GM23248 (cell line): ENCODE results near the gene SMIM12. TPM values are rescaled to one million over a fixed set of nuclear protein-coding genes. Genes with fewer than 3 reads are reported as not detected.

ENCODE experiments used
- DNase-seq: peaks from one replicate; pipeline ENCODE4 v3.0.0-alpha.2; 2015
- H2AFZ ChIP-seq: fragments of 200-600 bp; sonication (generic); 2 replicates; pipeline ENCODE4 v1.6.1; 2016; ENCODE audit warnings: antibody characterized with exemption
- H3F3A ChIP-seq: fragments of 200-600 bp; sonication (generic); 2 replicates; pipeline ENCODE4 v1.6.1; 2016; ENCODE audit warnings: mild to moderate bottlenecking, antibody characterized with exemption, mixed run types; ENCODE audit not compliant: insufficient read depth
- H3K27ac ChIP-seq: fragments of 200-600 bp; sonication (generic); 2 replicates; pipeline ENCODE4 v1.5.1; 2016; ENCODE audit warnings: mild to moderate bottlenecking
- H3K27me3 ChIP-seq: fragments of 200-600 bp; sonication (generic); replicated peaks from 2 replicates; pipeline ENCODE4 v1.6.1; 2016; ENCODE audit warnings: mild to moderate bottlenecking; ENCODE audit not compliant: insufficient read depth
- H3K36me3 ChIP-seq: fragments of 200-600 bp; sonication (generic); 2 replicates; pipeline ENCODE4 v1.6.1; 2016; ENCODE audit warnings: low read depth, mild to moderate bottlenecking
- H3K4me1 ChIP-seq: fragments of 200-600 bp; sonication (generic); 2 replicates; pipeline ENCODE4 v1.6.1; 2016; ENCODE audit warnings: mild to moderate bottlenecking; ENCODE audit not compliant: insufficient read depth
- H3K4me2 ChIP-seq: fragments of 200-600 bp; sonication (generic); one replicate; pipeline ENCODE4 v1.6.1; 2016; ENCODE audit warnings: mild to moderate bottlenecking; ENCODE audit not compliant: unreplicated experiment
- H3K4me3 ChIP-seq: fragments of 200-600 bp; sonication (generic); 2 replicates; pipeline ENCODE4 v1.5.1; 2016; ENCODE audit warnings: mild to moderate bottlenecking
- H3K79me2 ChIP-seq: fragments of 200-600 bp; sonication (generic); 2 replicates; pipeline ENCODE4 v1.6.1; 2016; ENCODE audit warnings: mild to moderate bottlenecking; ENCODE audit not compliant: insufficient read depth
- H3K9ac ChIP-seq: fragments of 200-600 bp; sonication (generic); 2 replicates; pipeline ENCODE4 v1.6.1; 2016; ENCODE audit warnings: mild to moderate bottlenecking
- H3K9me2 ChIP-seq: fragments of 200-600 bp; sonication (generic); 2 replicates; pipeline ENCODE4 v1.6.1; 2016; ENCODE audit warnings: mixed run types, mild to moderate bottlenecking, moderate library complexity; ENCODE audit not compliant: insufficient read depth
- H3K9me3 ChIP-seq: fragments of 200-600 bp; sonication (generic); one replicate; pipeline ENCODE4 v1.6.1; 2017; ENCODE audit warnings: low read depth
- H4K20me1 ChIP-seq: fragments of 200-600 bp; sonication (generic); 2 replicates; pipeline ENCODE4 v1.6.0; 2016; ENCODE audit not compliant: insufficient read depth
- EZH2 ChIP-seq: fragments of 200-600 bp; sonication (generic); IDR thresholded peaks from 2 replicates; pipeline ENCODE4 v1.6.1; 2018; ENCODE audit warnings: antibody characterized with exemption, mild to moderate bottlenecking; ENCODE audit not compliant: insufficient read depth, poor library complexity, severe bottlenecking
- EZH2phosphoT487 ChIP-seq: fragments of 200-600 bp; sonication (generic); IDR thresholded peaks from 2 replicates; pipeline ENCODE4 v1.6.1; 2018; ENCODE audit warnings: antibody characterized with exemption, moderate library complexity, mild to moderate bottlenecking, low read depth; ENCODE audit not compliant: insufficient read depth
- WGBS, 2 experiments: methylation state at CpG; one replicate each; pipeline ENCODE4 v1.1.6; 2015 to 2017; ENCODE audit warnings: low lambda C conversion rate in 2 of 2, low coverage in 1 of 2; ENCODE audit errors: missing lambda C conversion rate in 2 of 2; 5-methylcytosine and 5-hydroxymethylcytosine counted together
- in situ Hi-C: fragments of 300-500 bp; cut with MboI; formaldehyde crosslinking; loops from 2 replicates; pipeline ENCODE4 v1.15.0; 2020
- polyA plus RNA-seq: library from polyadenylated mRNA; unstranded; fragments of >200 nt; fragmentation: Nextera tagmentation; extraction: Ambion mirVana; gene quantifications from 2 replicates; pipeline ENCODE4 v1.2.1, GENCODE V29; 2016
- total RNA-seq: library from RNA; depleted of rRNA; stranded (reverse); fragments of >200 nt; shearing (Covaris generic); gene quantifications from 2 replicates; pipeline ENCODE4 v1.2.3, GENCODE V29; 2014

SMIM12 gene
- total and polyA plus RNA-seq, 2 experiments from 2014 or later = 17.9 to 51.6 TPM

GRCh38 chr1:34874296-34874952, 14.9 kb upstream of the SMIM12 start:
- no peak overlapping the region for H3K4me3 ChIP-seq
- peaks cover 63% of the 10 kb centered on the region for H3K27me3 ChIP-seq
- H2AFZ ChIP-seq = no peak overlapping the region
- DNase-seq = no peak
- no peak overlapping the region for H3K27ac ChIP-seq
- TF ChIP-seq EZH2phosphoT487 (no peak), EZH2 (no peak)
- H3K4me2 ChIP-seq = no peak overlapping the region
- H3K9ac ChIP-seq = no peak overlapping the region
- in situ Hi-C loops = no loop called here
- H3K79me2 ChIP-seq = no peaks in the 10 kb centered on the region
- no peaks in the 10 kb centered on the region for H3F3A ChIP-seq
- H4K20me1 ChIP-seq = no peaks in the 10 kb centered on the region
- H3K9me3 ChIP-seq = no peaks in the 10 kb centered on the region
- no peaks in the 10 kb centered on the region for H3K36me3 ChIP-seq
- H3K4me1 ChIP-seq = no peaks in the 10 kb centered on the region
- H3K9me2 ChIP-seq = no peaks in the 10 kb centered on the region
- 7% methylated on average over 4 of the region's 4 CpGs for WGBS, 2 experiments

- no peak overlapping the region for H3K9ac ChIP-seq
- no peaks in the 10 kb centered on the region for H3K9me3 ChIP-seq
- H3K27me3 ChIP-seq = peaks cover 46% of the 10 kb centered on the region
- H2AFZ ChIP-seq = no peak overlapping the region
- no peaks in the 10 kb centered on the region for H3F3A ChIP-seq
- H3K36me3 ChIP-seq = no peaks in the 10 kb centered on the region
- no peak overlapping the region for H3K4me2 ChIP-seq
- no peak for DNase-seq
- H3K27ac ChIP-seq = no peak overlapping the region
- H4K20me1 ChIP-seq = no peaks in the 10 kb centered on the region
- 53 to 63% methylated on average over 4 of the region's 4 CpGs for WGBS, 2 experiments
- no peaks in the 10 kb centered on the region for H3K79me2 ChIP-seq
- H3K4me3 ChIP-seq = no peak overlapping the region
- H3K9me2 ChIP-seq = no peaks in the 10 kb centered on the region
- no peaks in the 10 kb centered on the region for H3K4me1 ChIP-seq
- in situ Hi-C loops = no loop called here
- no peak for TF ChIP-seq EZH2
- TF ChIP-seq EZH2phosphoT487 = no peak
These were observed 12.6 kb upstream of the SMIM12 start for GRCh38 chr1:34872133-34872503.

- no peaks in the 10 kb centered on the region for H4K20me1 ChIP-seq
- H2AFZ ChIP-seq = no peak overlapping the region
- peak; percentile 20 for DNase-seq
- H3K4me1 ChIP-seq = no peaks in the 10 kb centered on the region
- no peak overlapping the region for H3K4me2 ChIP-seq
- H3K9ac ChIP-seq = no peak overlapping the region
- H3F3A ChIP-seq = no peaks in the 10 kb centered on the region
- no peaks in the 10 kb centered on the region for H3K9me3 ChIP-seq
- no peak overlapping the region for H3K4me3 ChIP-seq
- TF ChIP-seq EZH2 (no peak), EZH2phosphoT487 (no peak)
- H3K9me2 ChIP-seq = no peaks in the 10 kb centered on the region
- H3K36me3 ChIP-seq = no peaks in the 10 kb centered on the region
- H3K27ac ChIP-seq = no peak overlapping the region
- in situ Hi-C loops = no loop called here
- no peaks in the 10 kb centered on the region for H3K79me2 ChIP-seq
- WGBS, 2 experiments = 65 to 73% methylated on average over 17 of the region's 17 CpGs
- H3K27me3 ChIP-seq = peaks cover 41% of the 10 kb centered on the region
These were observed 12.0 kb upstream of the SMIM12 start for GRCh38 chr1:34871443-34872132.

- Histone ChIP-seq H3K4me1 (no peaks in the 10 kb centered on the region), H3F3A (no peaks in the 10 kb centered on the region), H3K79me2 (no peaks in the 10 kb centered on the region), H2AFZ (no peak overlapping the region), H3K27ac (no peak overlapping the region), H3K9me2 (no peaks in the 10 kb centered on the region), H3K4me3 (no peak overlapping the region), H3K9ac (no peak overlapping the region), H4K20me1 (no peaks in the 10 kb centered on the region), H3K4me2 (no peak overlapping the region), H3K36me3 (no peaks in the 10 kb centered on the region), H3K9me3 (no peaks in the 10 kb centered on the region), H3K27me3 (peaks cover 32% of the 10 kb centered on the region)
- TF ChIP-seq EZH2 (no peak), EZH2phosphoT487 (no peak)
- DNase-seq = no peak
- 50% methylated on average over 2 of the region's 2 CpGs for WGBS, 2 experiments
- in situ Hi-C loops = no loop called here
These were observed 10.8 kb upstream of the SMIM12 start for GRCh38 chr1:34870395-34870794.
